ENCODE measurements around the gene MLXIP. TPM values are rescaled to one million over a fixed set of nuclear protein-coding genes. Genes with fewer than 3 reads are reported as not detected.

The MLXIP gene
- total RNA-seq, 1 experiment from 2014 or later: 16.7 TPM

DNA sequence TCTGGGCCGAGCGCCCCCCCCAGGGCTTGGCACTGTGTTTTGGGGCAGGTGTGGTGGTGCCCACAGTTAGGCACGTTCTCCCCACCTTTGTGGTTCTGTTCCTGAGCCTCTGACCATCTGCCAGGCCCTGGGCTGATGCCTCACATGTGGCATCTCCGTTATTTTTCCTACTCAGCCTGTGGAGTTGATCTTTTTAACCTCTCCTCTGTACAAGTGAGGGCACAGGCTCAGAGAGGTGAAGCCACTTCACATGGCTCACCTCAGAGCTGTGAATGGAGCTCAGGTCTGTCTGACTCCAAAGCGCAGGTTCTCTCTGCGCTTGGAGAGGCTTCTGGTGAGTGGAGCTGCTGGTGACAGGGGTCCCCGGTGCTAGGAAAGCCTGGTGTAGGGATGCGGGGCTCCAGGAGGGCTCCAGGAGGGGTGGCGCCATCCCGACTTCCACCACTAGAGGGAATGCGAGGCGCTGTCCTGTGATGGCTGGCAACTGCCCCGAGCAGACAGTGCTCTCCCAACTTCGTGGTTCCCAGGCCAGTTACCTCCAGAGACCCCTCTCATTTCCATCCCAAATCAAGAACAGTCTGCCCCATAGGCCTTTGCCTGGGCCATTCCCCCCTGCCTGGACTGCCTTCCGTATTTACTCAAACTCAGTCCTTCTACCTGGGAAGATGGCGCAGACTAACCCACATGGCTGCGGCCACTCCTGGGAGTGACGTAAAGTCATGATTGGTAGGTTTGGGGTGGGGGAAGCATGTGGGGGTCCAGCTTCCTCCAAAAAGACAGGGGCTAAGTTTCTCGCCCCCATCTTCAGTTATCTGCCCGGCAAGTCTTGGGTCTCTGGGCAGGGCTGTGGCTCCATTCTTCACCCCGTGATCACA, 47.0 kb upstream of the MLXIP start:
- Histone ChIP-seq H3F3A (ENCODE audit: low read length, unreplicated experiment) (no peaks in the 10 kb centered on the region), H3K4me1 (ENCODE audit: insufficient read depth, low read length) (peaks cover 13% of the 10 kb centered on the region), H3K9me3 (ENCODE audit: low read length) (no peaks in the 10 kb centered on the region), H3K27ac (ENCODE audit: low read length) (no peak overlapping the region), H3K27me3 (ENCODE audit: low read length) (no peaks in the 10 kb centered on the region), H4K20me1 (ENCODE audit: low read length) (peaks cover 20% of the 10 kb centered on the region; the same call in 1 of the 2 replicates), H3K9ac (ENCODE audit: low read length) (no peak overlapping the region), H3K4me3 (ENCODE audit: low read length) (no peak overlapping the region), H3K79me2 (ENCODE audit: low read length) (peaks cover 82% of the 10 kb centered on the region), H3K4me2 (ENCODE audit: low read length) (no peak overlapping the region), H2AFZ (ENCODE audit: low read length) (no peak overlapping the region), H3K9me2 (replicated peaks; ENCODE audit: low read length) (no peaks in the 10 kb centered on the region), H3K36me3 (ENCODE audit: low read depth, low read length) (peaks cover 18% of the 10 kb centered on the region)
- ChIA-PET POLR2A (ENCODE audit: unreplicated experiment) (no interaction called here), CTCF (interaction anchor here (0.6 kb wide), 1 partner anchor 41 kb away, joined by 3 read pairs; no protein-coding TSS in a partner anchor)
- no peak for TF ChIP-seq EZH2 (IDR thresholded peaks at IDR 0.05; ENCODE audit: low read length, unreplicated experiment)
- TF ChIP-seq, protein P1, sequence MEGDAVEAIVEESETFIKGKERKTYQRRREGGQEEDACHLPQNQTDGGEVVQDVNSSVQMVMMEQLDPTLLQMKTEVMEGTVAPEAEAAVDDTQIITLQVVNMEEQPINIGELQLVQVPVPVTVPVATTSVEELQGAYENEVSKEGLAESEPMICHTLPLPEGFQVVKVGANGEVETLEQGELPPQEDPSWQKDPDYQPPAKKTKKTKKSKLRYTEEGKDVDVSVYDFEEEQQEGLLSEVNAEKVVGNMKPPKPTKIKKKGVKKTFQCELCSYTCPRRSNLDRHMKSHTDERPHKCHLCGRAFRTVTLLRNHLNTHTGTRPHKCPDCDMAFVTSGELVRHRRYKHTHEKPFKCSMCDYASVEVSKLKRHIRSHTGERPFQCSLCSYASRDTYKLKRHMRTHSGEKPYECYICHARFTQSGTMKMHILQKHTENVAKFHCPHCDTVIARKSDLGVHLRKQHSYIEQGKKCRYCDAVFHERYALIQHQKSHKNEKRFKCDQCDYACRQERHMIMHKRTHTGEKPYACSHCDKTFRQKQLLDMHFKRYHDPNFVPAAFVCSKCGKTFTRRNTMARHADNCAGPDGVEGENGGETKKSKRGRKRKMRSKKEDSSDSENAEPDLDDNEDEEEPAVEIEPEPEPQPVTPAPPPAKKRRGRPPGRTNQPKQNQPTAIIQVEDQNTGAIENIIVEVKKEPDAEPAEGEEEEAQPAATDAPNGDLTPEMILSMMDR (conservative IDR thresholded peaks at IDR 0.05; ENCODE audit: low read depth, low read length): peak; percentile 85
- no peak for TF ChIP-seq EZH2phosphoT487 (IDR thresholded peaks at IDR 0.05; ENCODE audit: borderline replicate concordance, low read length)
- BruUV-seq (replicated peaks): no TSS peak
- DNase-seq (peak; percentile 59), ATAC-seq (peak; percentile 73)
- intact Hi-C loops (cut with micrococcal nuclease): no loop called here

DNA sequence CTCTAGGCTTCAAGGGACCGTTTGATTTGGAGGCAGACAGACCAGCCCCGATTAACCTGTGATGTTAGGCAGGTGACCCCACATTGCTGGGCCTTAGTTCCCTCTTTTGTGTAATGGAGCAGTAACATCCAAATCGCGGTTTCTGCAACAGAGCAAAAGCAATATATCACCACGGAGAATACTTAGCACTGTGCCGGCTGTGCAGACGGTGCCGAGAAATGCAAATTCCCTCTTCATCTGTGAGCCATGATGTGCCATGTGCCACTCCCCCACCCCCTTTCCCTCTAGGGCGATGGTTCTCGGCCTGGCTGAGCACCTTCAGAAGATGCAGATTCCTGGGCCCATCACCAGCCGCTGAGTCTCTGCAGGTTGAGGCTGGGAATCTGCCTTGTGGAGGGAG, 46.0 kb upstream of the MLXIP start:
- H3K4me3 ChIP-seq (ENCODE audit: low read length): no peak overlapping the region
- ChIA-PET CTCF (no interaction called here), POLR2A (ENCODE audit: unreplicated experiment) (no interaction called here)
- H2AFZ ChIP-seq (ENCODE audit: low read length): no peak overlapping the region
- no peaks in the 10 kb centered on the region for H3K9me3 ChIP-seq (ENCODE audit: low read length)
- H3K9me2 ChIP-seq (replicated peaks; ENCODE audit: low read length): no peaks in the 10 kb centered on the region
- peaks cover 22% of the 10 kb centered on the region for H3K36me3 ChIP-seq (ENCODE audit: low read depth, low read length)
- no peak overlapping the region for H3K4me2 ChIP-seq (ENCODE audit: low read length)
- intact Hi-C loops (cut with micrococcal nuclease): no loop called here
- no peaks in the 10 kb centered on the region for H3F3A ChIP-seq (ENCODE audit: low read length, unreplicated experiment)
- no peak overlapping the region for H3K27ac ChIP-seq (ENCODE audit: low read length)
- TF ChIP-seq, protein P1 (conservative IDR thresholded peaks at IDR 0.05; ENCODE audit: low read depth, low read length): no peak
- no peak for TF ChIP-seq EZH2phosphoT487 (IDR thresholded peaks at IDR 0.05; ENCODE audit: borderline replicate concordance, low read length)
- no peak for TF ChIP-seq EZH2 (IDR thresholded peaks at IDR 0.05; ENCODE audit: low read length, unreplicated experiment)
- H3K9ac ChIP-seq (ENCODE audit: low read length): no peak overlapping the region
- H3K4me1 ChIP-seq (ENCODE audit: insufficient read depth, low read length): peaks cover 13% of the 10 kb centered on the region
- peaks cover 72% of the 10 kb centered on the region for H3K79me2 ChIP-seq (ENCODE audit: low read length)
- ATAC-seq (no peak), DNase-seq (no peak)
- BruUV-seq (replicated peaks): no TSS peak
- H3K27me3 ChIP-seq (ENCODE audit: low read length): no peaks in the 10 kb centered on the region
- peaks cover 20% of the 10 kb centered on the region; the same call in 1 of the 2 replicates for H4K20me1 ChIP-seq (ENCODE audit: low read length)

DNA sequence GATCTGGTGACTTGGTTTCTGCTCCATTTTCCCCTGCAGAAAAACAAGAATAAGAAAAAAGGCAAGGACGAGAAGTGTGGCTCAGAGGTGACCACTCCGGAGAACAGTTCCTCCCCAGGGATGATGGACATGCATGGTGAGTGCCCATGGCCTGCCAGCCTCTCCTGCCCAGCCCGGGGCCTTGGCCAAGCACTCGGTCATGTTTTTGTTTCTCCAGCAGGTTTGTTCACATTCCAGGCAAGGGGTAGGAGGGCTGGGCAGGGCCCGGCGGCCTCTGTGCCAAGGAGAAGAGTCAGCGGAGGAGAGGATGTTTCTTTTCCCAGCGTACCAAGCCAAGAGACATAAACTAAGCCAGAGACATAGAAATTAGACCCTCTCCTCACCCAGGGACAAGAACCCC, 43.3 kb upstream of the MLXIP start:
- Histone ChIP-seq H3K4me2 (ENCODE audit: low read length) (peak overlapping the region; percentile 60), H3K4me3 (ENCODE audit: low read length) (no peak overlapping the region), H3K79me2 (ENCODE audit: low read length) (peaks cover 44% of the 10 kb centered on the region), H3K36me3 (ENCODE audit: low read depth, low read length) (peaks cover 31% of the 10 kb centered on the region), H3K9me2 (replicated peaks; ENCODE audit: low read length) (no peaks in the 10 kb centered on the region), H4K20me1 (ENCODE audit: low read length) (0 out of 2 replicates have a peak, but pooled peaks cover 3% of the 10 kb centered on the region), H3K4me1 (ENCODE audit: insufficient read depth, low read length) (peaks cover 13% of the 10 kb centered on the region), H2AFZ (ENCODE audit: low read length) (no peak overlapping the region), H3K27ac (ENCODE audit: low read length) (peak overlapping the region; percentile 39), H3F3A (ENCODE audit: low read length, unreplicated experiment) (no peaks in the 10 kb centered on the region), H3K9ac (ENCODE audit: low read length) (no peak overlapping the region), H3K9me3 (ENCODE audit: low read length) (no peaks in the 10 kb centered on the region), H3K27me3 (ENCODE audit: low read length) (no peaks in the 10 kb centered on the region)
- ChIA-PET CTCF (no interaction called here), POLR2A (ENCODE audit: unreplicated experiment) (no interaction called here)
- no TSS peak for BruUV-seq (replicated peaks)
- ATAC-seq: peak; percentile 75
- intact Hi-C loops (cut with micrococcal nuclease): no loop called here
- no peak for TF ChIP-seq EZH2 (IDR thresholded peaks at IDR 0.05; ENCODE audit: low read length, unreplicated experiment)
- DNase-seq: peak; percentile 81

All from PC-3 (cell line).